K562 (cell line): ENCODE measurements around the gene GTF2H4. TPM values are rescaled to one million over a fixed set of nuclear protein-coding genes. Genes with fewer than 3 reads are reported as not detected.

Experiments used
- BCOR ChIP-seq: fragments of 450-650 bp; IDR thresholded peaks from 2 replicates; pipeline ENCODE4 v1.6.1; 2016
- E2F1 ChIP-seq: sonication (generic); formaldehyde crosslinking; IDR thresholded peaks from 2 replicates; pipeline ENCODE4 v1.8.1; 2023; ENCODE audit warnings: mild to moderate bottlenecking, missing genetic modification reagents, moderate library complexity
- MIER1 ChIP-seq: fragments of 450-650 bp; IDR thresholded peaks from 2 replicates; pipeline ENCODE4 v1.6.1; 2016; ENCODE audit warnings: antibody characterized with exemption, mild to moderate bottlenecking, low read depth
- MITF ChIP-seq: IDR thresholded peaks from 2 replicates; pipeline ENCODE4 v1.6.1; 2014; ENCODE audit warnings: antibody characterized with exemption
- MYC ChIP-seq, 2 experiments: fragments of 250-450 bp in 1 of 2; sonication (Bioruptor Pico) in 1 of 2; IDR thresholded peaks; 2 replicates each; pipeline versions ENCODE4 v1.5.1 to v1.6.1; 2012 to 2021; ENCODE audit warnings: low read depth in 2 of 2, borderline replicate concordance in 1 of 2, improper control_type of control experiment in 1 of 2, low read length in 1 of 2, mild to moderate bottlenecking in 1 of 2, moderate library complexity in 1 of 2
- NFE2 ChIP-seq: IDR thresholded peaks from 2 replicates; pipeline ENCODE4 v1.6.1; 2014; ENCODE audit warnings: antibody characterized with exemption, low read depth
- NR2C2 ChIP-seq, 2 experiments: fragments of 200-800 bp in 1 of 2; sonication (Bioruptor generic) in 1 of 2; sonication (generic) in 1 of 2; formaldehyde crosslinking in 1 of 2; IDR thresholded peaks; 2 replicates each; pipeline versions ENCODE4 v1.6.1 to v1.8.0; 2016 to 2022; ENCODE audit warnings: mild to moderate bottlenecking in 1 of 2, missing compliant biosample characterization in 1 of 2, missing genetic modification characterization in 1 of 2, missing genetic modification reagents in 1 of 2
- PKNOX1 ChIP-seq: fragments of 450-650 bp; IDR thresholded peaks from 2 replicates; pipeline ENCODE4 v1.6.1; 2016
- RBFOX2 ChIP-seq: fragments of 200-400 bp; formaldehyde crosslinking; IDR thresholded peaks from 2 replicates; pipeline ENCODE4 v1.6.1; 2017; ENCODE audit warnings: low read depth, mild to moderate bottlenecking, low read length, moderate library complexity
- ZNF212 ChIP-seq: fragments of 450-650 bp; formaldehyde crosslinking; IDR thresholded peaks from 2 replicates; pipeline ENCODE4 v1.4.0; 2020; ENCODE audit warnings: mild to moderate bottlenecking
- polyA plus RNA-seq, 8 experiments: library from polyadenylated mRNA; depleted of rRNA in 4 of 8; stranded (reverse) in 5 of 8; unstranded in 3 of 8; fragments of >200 nt; fragmentation: Nextera tagmentation in 2 of 8; fragmentation: Illumina TruSeq in 1 of 8; extraction: Ambion mirVana in 2 of 8; extraction: Trizol in 1 of 8; gene quantifications; 2 replicates each; pipeline versions ENCODE4 v1.2.1 to v1.2.3, GENCODE V29; 2011 to 2014; ENCODE audit warnings: inconsistent platforms in 1 of 8, missing spikeins in 1 of 8
- total RNA-seq, 7 experiments: library from RNA; depleted of rRNA in 6 of 7; stranded (reverse); fragments of >200 nt in 6 of 7; fragmentation: Illumina TruSeq in 2 of 7; extraction: Trizol in 2 of 7; gene quantifications; 2 replicates each; pipeline versions ENCODE4 v1.2.1 to v1.2.3, GENCODE V29; 2011 to 2021; ENCODE audit warnings: low replicate concordance in 1 of 7

GTF2H4 gene
- total and polyA plus RNA-seq, 9 of the 15 experiments (the other 6 are each of a cell fraction or from before 2014, with no cell fraction given), result 3.6 to 86.1 (median 39.6) TPM

- TF ChIP-seq MITF, result no peak
- no peak for TF ChIP-seq MIER1
- no peak for TF ChIP-seq BCOR
- TF ChIP-seq PKNOX1, result no peak
- TF ChIP-seq RBFOX2, result no peak
- TF ChIP-seq E2F1 (CRISPR knock-in tag), result no peak
- TF ChIP-seq NFE2, result no peak
- TF ChIP-seq ZNF212 (CRISPR knock-in tag), result no peak
- no peak for TF ChIP-seq MYC (IDR thresholded peaks at IDR 0.05; ENCODE audit: low read depth, low read length)
- TF ChIP-seq MYC (CRISPR knock-in tag; IDR thresholded peaks at IDR 0.05; ENCODE audit: borderline replicate concordance, low read depth), result no peak
- TF ChIP-seq NR2C2 (CRISPR knock-in tag; IDR thresholded peaks at IDR 0.05), result no peak
- TF ChIP-seq NR2C2 (tag; IDR thresholded peaks at IDR 0.05), result no peak
Measured at GRCh38 chr6:30917487-30917886, 9.5 kb downstream of the GTF2H4 start (continued).
